Endothelial cell of umbilical vein (primary cell): ENCODE measurements around the gene TMCO2.

Source experiments
- EZH2 ChIP-seq: IDR thresholded peaks from 2 replicates; pipeline ENCODE4 v1.6.1; 2012; ENCODE audit warnings: borderline replicate concordance, low read depth, mild to moderate bottlenecking, moderate library complexity, low read length, inconsistent platforms; ENCODE audit not compliant: severe bottlenecking
- FOS ChIP-seq: IDR thresholded peaks from 2 replicates; pipeline ENCODE4 v1.6.1; 2011; ENCODE audit warnings: mild to moderate bottlenecking, low read length, moderate library complexity, borderline replicate concordance; ENCODE audit not compliant: insufficient read depth
- MYC ChIP-seq: IDR thresholded peaks from one replicate; pipeline ENCODE4 v1.6.1; 2011; ENCODE audit warnings: mild to moderate bottlenecking, low read depth, low read length
- POLR2A ChIP-seq: IDR thresholded peaks from 2 replicates; pipeline ENCODE4 v1.6.1; 2012; ENCODE audit warnings: low read depth, mild to moderate bottlenecking, control low read depth, low read length
- POLR2AphosphoS5 ChIP-seq: IDR thresholded peaks from 2 replicates; pipeline ENCODE4 v1.6.1; 2012; ENCODE audit warnings: low read depth, mild to moderate bottlenecking, control low read depth, low read length, moderate library complexity; ENCODE audit not compliant: insufficient read depth
- TF ChIP-seq, protein P1 (sequence below): IDR thresholded peaks from 2 replicates; pipeline ENCODE4 v1.6.1; 2011; ENCODE audit not compliant: insufficient read depth, insufficient read length
- TF ChIP-seq, protein P2 (sequence below), 2 donors: IDR thresholded peaks; 1 replicate in 1 of 2; 2 replicates in 1 of 2; pipeline ENCODE4 v1.5.1; 2011; ENCODE audit warnings: low read length in 2 of 2, mild to moderate bottlenecking in 2 of 2, moderate library complexity in 2 of 2, control low read depth in 1 of 2, inconsistent platforms in 1 of 2, low read depth in 1 of 2; ENCODE audit not compliant: insufficient read depth in 1 of 2; ENCODE audit errors: extremely low read depth in 1 of 2

DNA sequence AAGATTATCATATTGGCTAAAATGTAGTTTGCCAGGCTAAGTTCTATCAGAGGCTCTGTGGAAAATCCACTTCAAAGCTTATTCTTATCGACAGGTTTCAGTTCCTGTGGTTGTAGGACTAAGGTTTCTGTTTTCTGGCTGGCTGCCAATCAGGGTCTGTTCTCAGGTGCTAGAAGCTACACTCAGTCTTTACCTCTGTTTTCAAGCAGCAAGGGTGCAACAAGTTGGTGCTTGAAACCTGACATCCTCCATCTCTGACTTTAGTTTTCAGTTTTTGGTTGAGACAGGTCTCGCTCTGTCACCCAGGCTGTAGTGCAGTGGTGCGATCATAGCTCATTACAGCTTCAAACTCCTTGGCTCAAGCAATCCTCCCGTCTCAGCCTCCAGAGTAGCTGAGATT, 15.3 kb upstream of the TMCO2 start:
- TF ChIP-seq, protein P1, sequence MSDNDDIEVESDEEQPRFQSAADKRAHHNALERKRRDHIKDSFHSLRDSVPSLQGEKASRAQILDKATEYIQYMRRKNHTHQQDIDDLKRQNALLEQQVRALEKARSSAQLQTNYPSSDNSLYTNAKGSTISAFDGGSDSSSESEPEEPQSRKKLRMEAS = no peak
- TF ChIP-seq, protein P2, sequence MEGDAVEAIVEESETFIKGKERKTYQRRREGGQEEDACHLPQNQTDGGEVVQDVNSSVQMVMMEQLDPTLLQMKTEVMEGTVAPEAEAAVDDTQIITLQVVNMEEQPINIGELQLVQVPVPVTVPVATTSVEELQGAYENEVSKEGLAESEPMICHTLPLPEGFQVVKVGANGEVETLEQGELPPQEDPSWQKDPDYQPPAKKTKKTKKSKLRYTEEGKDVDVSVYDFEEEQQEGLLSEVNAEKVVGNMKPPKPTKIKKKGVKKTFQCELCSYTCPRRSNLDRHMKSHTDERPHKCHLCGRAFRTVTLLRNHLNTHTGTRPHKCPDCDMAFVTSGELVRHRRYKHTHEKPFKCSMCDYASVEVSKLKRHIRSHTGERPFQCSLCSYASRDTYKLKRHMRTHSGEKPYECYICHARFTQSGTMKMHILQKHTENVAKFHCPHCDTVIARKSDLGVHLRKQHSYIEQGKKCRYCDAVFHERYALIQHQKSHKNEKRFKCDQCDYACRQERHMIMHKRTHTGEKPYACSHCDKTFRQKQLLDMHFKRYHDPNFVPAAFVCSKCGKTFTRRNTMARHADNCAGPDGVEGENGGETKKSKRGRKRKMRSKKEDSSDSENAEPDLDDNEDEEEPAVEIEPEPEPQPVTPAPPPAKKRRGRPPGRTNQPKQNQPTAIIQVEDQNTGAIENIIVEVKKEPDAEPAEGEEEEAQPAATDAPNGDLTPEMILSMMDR (IDR thresholded peaks at IDR 0.05; ENCODE audit: extremely low read depth in 1 of 2, insufficient read depth in 1 of 2, low read depth in 1 of 2, low read length in 2 of 2) = no peak
- no peak for TF ChIP-seq POLR2AphosphoS5
- no peak for TF ChIP-seq MYC
- TF ChIP-seq EZH2 = no peak
- no peak for TF ChIP-seq FOS
- no peak for TF ChIP-seq POLR2A
